Spleen (tissue), 11 donors: ENCODE measurements around the gene SLC1A2. TPM values are rescaled to one million over a fixed set of nuclear protein-coding genes. Genes with fewer than 3 reads are reported as not detected.

Experiments used
- DNase-seq: peaks from one replicate; pipeline ENCODE4 v3.0.0-alpha.2; 2020
- H3K27ac ChIP-seq, 8 donors: fragments of 200-600 bp; sonication (generic) in 7 of 8; 1 replicate in 4 of 8; 2 replicates in 4 of 8; pipeline versions ENCODE4 v1.5.0 to v1.8.0; 2016 to 2021; ENCODE audit warnings: inconsistent platforms in 4 of 8, mild to moderate bottlenecking in 4 of 8, moderate library complexity in 1 of 8
- H3K27me3 ChIP-seq, 7 donors: fragments of 200-600 bp; sonication (generic) in 6 of 7; replicated peaks in 1 of 7; 1 replicate in 4 of 7; 2 replicates in 3 of 7; pipeline versions ENCODE4 v1.5.0 to v1.8.0; 2016 to 2021; ENCODE audit warnings: inconsistent platforms in 3 of 7, mild to moderate bottlenecking in 1 of 7
- H3K36me3 ChIP-seq, 6 donors: fragments of 200-600 bp; sonication (generic) in 5 of 6; 1 replicate in 4 of 6; 2 replicates in 2 of 6; pipeline versions ENCODE4 v1.5.0 to v1.8.0; 2016 to 2021; ENCODE audit warnings: inconsistent platforms in 2 of 6
- H3K4me1 ChIP-seq, 6 donors: fragments of 200-600 bp; sonication (generic) in 5 of 6; 1 replicate in 3 of 6; 2 replicates in 3 of 6; pipeline versions ENCODE4 v1.5.0 to v1.8.0; 2016 to 2021; ENCODE audit warnings: inconsistent platforms in 3 of 6
- H3K4me3 ChIP-seq, 8 donors: fragments of 200-600 bp; sonication (generic) in 7 of 8; 1 replicate in 4 of 8; 2 replicates in 4 of 8; pipeline versions ENCODE4 v1.5.0 to v1.8.0; 2016 to 2021; ENCODE audit warnings: inconsistent platforms in 4 of 8, mild to moderate bottlenecking in 4 of 8, moderate library complexity in 2 of 8
- H3K9me3 ChIP-seq, 8 donors: fragments of 200-600 bp; sonication (generic) in 7 of 8; 1 replicate in 4 of 8; 2 replicates in 4 of 8; pipeline versions ENCODE4 v1.5.0 to v1.8.0; 2016 to 2021; ENCODE audit warnings: inconsistent platforms in 4 of 8
- POLR2A ChIP-seq, 3 donors: fragments of 450-650 bp; IDR thresholded peaks; one replicate each; pipeline ENCODE4 v1.5.1; 2017; ENCODE audit warnings: antibody characterized with exemption in 3 of 3, mild to moderate bottlenecking in 1 of 3
- POLR2AphosphoS5 ChIP-seq, 3 donors: sonication (generic); formaldehyde crosslinking; IDR thresholded peaks; one replicate each; pipeline ENCODE4 v1.5.1; 2017; ENCODE audit warnings: antibody characterized with exemption in 3 of 3
- WGBS, 5 donors: extraction: QIAGEN DNeasy Blood & Tissue Kit in 3 of 5; methylation state at CpG; one replicate each; pipeline versions ENCODE4 v1.1.5 to v1.1.7; 2013 to 2018; 5-methylcytosine and 5-hydroxymethylcytosine counted together
- intact Hi-C: fragments of 100-400 bp; cut with DNase I; formaldehyde crosslinking; loops from one replicate; pipeline ENCODE4 v1.15.0; 2023; ENCODE audit warnings: low total_unique reads
- polyA plus RNA-seq, 3 donors: library from polyadenylated mRNA; stranded (reverse); fragments of 200-250 nt; gene quantifications; one replicate each; pipeline ENCODE4 v1.2.1, GENCODE V29; 2013
- small RNA-seq, 4 donors: library from RNA; depleted of rRNA; stranded (forward); fragments of <200 nt; gene quantifications; one replicate each; pipeline ENCODE3, GENCODE V24; 2016
- total RNA-seq, 7 donors: library from RNA; depleted of rRNA in 3 of 7; stranded (reverse); fragments of >200 nt in 3 of 7; fragmentation: NEBNext Ultra II Directional in 4 of 7; extraction: Animal tissue kit (Norgen Biotek cat#: 25700) in 4 of 7; gene quantifications; one replicate each; pipeline versions ENCODE4 v1.1.0 to v1.2.1, GENCODE V29; 2016 to 2021
- TF ChIP-seq, protein P1 (sequence below), 11 experiments: fragments of 200-600 bp in 7 of 11; fragments of 450-650 bp in 4 of 11; sonication (generic) in 4 of 11; IDR thresholded peaks in 8 of 11; conservative IDR thresholded peaks in 3 of 11; 1 replicate in 7 of 11; 2 replicates in 4 of 11; pipeline versions ENCODE4 v1.4.0 to v1.8.0; 2016 to 2021; ENCODE audit warnings: antibody characterized with exemption in 11 of 11, inconsistent platforms in 4 of 11, mild to moderate bottlenecking in 1 of 11
- donor health status: healthy with polysubstance abuse.
- donor health status: DM: no; HTN: no; CAD: no; lungs with moderate emphysema.
- donor health status: DM: no; HTN: no; CAD: no.
- donor health status: Bipolar disorder and iron deficiency.
- donor health status: healthy.
- donor health status: DM: no; HTN: no; CAD: no.
- donor health status: DM: yes; HTN: yes; CAD: no.

SLC1A2 gene
- total and polyA plus RNA-seq, 10 donors: 0.26 to 3.8 (median 0.93) TPM

DNA sequence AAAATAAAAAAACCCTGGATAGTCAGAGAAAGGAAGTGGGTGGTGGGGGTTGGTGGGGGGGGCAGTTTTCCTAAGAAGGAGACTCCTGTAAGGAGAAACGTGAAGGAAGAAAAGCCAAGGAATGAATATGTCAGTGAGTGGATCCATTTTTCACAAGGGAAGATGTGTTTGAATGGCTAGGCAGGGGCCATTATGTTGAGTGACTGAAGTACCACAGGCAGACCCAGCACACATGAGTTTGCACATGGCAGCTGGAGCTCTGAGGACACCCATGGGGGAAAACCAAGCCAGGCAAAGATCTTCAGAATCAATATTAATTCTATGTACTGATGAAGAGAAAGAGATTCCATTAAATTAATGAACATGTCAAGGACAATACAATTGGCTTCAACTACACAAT, 212.7 kb downstream of the SLC1A2 start:
- no peak overlapping the region for H3K27ac ChIP-seq
- peaks cover 0 to 14% (median 12%) of the 10 kb centered on the region in 8 donors for H3K9me3 ChIP-seq
- TF ChIP-seq POLR2A (IDR thresholded peaks at IDR 0.05) (no peak), POLR2AphosphoS5 (IDR thresholded peaks at IDR 0.05) (no peak)
- TF ChIP-seq, protein P1, sequence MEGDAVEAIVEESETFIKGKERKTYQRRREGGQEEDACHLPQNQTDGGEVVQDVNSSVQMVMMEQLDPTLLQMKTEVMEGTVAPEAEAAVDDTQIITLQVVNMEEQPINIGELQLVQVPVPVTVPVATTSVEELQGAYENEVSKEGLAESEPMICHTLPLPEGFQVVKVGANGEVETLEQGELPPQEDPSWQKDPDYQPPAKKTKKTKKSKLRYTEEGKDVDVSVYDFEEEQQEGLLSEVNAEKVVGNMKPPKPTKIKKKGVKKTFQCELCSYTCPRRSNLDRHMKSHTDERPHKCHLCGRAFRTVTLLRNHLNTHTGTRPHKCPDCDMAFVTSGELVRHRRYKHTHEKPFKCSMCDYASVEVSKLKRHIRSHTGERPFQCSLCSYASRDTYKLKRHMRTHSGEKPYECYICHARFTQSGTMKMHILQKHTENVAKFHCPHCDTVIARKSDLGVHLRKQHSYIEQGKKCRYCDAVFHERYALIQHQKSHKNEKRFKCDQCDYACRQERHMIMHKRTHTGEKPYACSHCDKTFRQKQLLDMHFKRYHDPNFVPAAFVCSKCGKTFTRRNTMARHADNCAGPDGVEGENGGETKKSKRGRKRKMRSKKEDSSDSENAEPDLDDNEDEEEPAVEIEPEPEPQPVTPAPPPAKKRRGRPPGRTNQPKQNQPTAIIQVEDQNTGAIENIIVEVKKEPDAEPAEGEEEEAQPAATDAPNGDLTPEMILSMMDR (IDR thresholded peaks at IDR 0.05 in 8 of 11, conservative IDR thresholded peaks at IDR 0.05 in 3 of 11): no peak
- no peak overlapping the region for H3K4me3 ChIP-seq
- intact Hi-C loops: no loop called here
- peaks cover 0 to 95% (median 41%) of the 10 kb centered on the region in 6 donors for H3K36me3 ChIP-seq
- H3K4me1 ChIP-seq: peaks cover under 1 to 31% (median 10%) of the 10 kb centered on the region in 6 donors
- WGBS, 5 donors: 90 to 100% (median 94%) methylated on average over 1 of the region's 1 CpG
- DNase-seq: no peak
- no peaks in the 10 kb centered on the region for H3K27me3 ChIP-seq

DNA sequence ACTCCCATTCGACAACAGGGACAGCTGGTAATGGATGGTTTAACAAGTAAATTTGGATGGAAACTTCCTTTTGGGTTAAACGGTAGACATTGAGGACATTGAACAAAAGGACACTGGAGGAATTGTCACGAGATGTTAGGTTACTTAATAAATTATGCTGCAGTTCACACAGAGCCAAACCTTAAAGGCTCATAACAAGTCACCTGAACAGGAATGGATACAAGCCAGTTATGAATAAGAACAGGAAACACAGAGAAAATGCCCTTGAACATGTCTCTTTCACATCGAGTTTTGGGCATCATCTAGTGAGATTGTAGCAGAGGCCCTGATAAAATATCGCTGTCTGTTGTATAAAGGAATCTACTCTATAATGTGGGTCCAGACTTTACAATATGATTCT, 214.7 kb downstream of the SLC1A2 start:
- TF ChIP-seq POLR2A (IDR thresholded peaks at IDR 0.05) (no peak), POLR2AphosphoS5 (IDR thresholded peaks at IDR 0.05) (no peak)
- TF ChIP-seq, protein P1 (IDR thresholded peaks at IDR 0.05 in 8 of 11, conservative IDR thresholded peaks at IDR 0.05 in 3 of 11): no peak
- H3K36me3 ChIP-seq: peaks cover 0 to 97% (median 48%) of the 10 kb centered on the region in 6 donors
- peak overlapping the region in 1 of 8 donors; percentile 17 for H3K27ac ChIP-seq
- no peaks in the 10 kb centered on the region for H3K27me3 ChIP-seq
- 85 to 91% (median 88%) methylated on average over 5 of the region's 5 CpGs for WGBS, 5 donors
- no peak overlapping the region for H3K4me3 ChIP-seq
- no peak for DNase-seq
- intact Hi-C loops: no loop called here
- H3K9me3 ChIP-seq: peaks cover 0 to 3% (median 2%) of the 10 kb centered on the region in 8 donors
- peaks cover 0 to 19% (median 0%) of the 10 kb centered on the region in 6 donors for H3K4me1 ChIP-seq

Small RNA genes lying within 50 kb of the gene (small RNA-seq; reads per million reads assigned to genes)
- gene AC090625.1: 0 reads per million in 4 donors

Other genes with a start within 250 kb of the SLC1A2 start
- 10 to 100 TPM in 2 of 7 donors, 1 to 10 TPM in 5; 4.1 to 23.6 (median 5.6) TPM for gene PAMR1, start 106.1 kb upstream of the SLC1A2 start, total RNA-seq
- gene PAMR1, start 106.1 kb upstream of the SLC1A2 start, polyA plus RNA-seq: 1 to 10 TPM; 1.3 to 2.6 (median 2.3) TPM
- gene FJX1, start 198.9 kb upstream of the SLC1A2 start, total RNA-seq: 10 to 100 TPM in 4 of 7 donors, 1 to 10 TPM in 3; 7.5 to 40.6 (median 10.4) TPM
- 1 to 10 TPM; 3.0 to 3.3 (median 3.2) TPM for gene FJX1, start 198.9 kb upstream of the SLC1A2 start, polyA plus RNA-seq
- 10 to 100 TPM; 43.3 to 65.7 (median 53.8) TPM for gene TRIM44, start 243.2 kb upstream of the SLC1A2 start, total RNA-seq
- 1 to 10 TPM; 5.3 to 9.0 (median 5.5) TPM for gene TRIM44, start 243.2 kb upstream of the SLC1A2 start, polyA plus RNA-seq